Measurements from ENCODE around the gene CT45A6. TPM values are rescaled to one million over a fixed set of nuclear protein-coding genes. Genes with fewer than 3 reads are reported as not detected.

CT45A6 gene
- total RNA-seq = not detected in 2 replicates

GRCh38 chrX:135802687-135803086 is at the start of gene CT45A6:
CT45A6 (minus strand) TSS chrX:135802787; CDS start chrX:135798993, 3,794 bp downstream.

GRCh38 chrX:135837180-135837579 is 34.6 kb upstream of the CT45A6 start, which contains the start of gene CT45A7:
CT45A7 (minus strand) TSS chrX:135837280; CDS start chrX:135833533, 3,747 bp downstream.

GRCh38 chrX:135819912-135820311 is 17.3 kb upstream of the CT45A6 start, which contains the start of gene CT45A2:
CT45A2 (minus strand) TSS chrX:135820012; CDS start chrX:135816265, 3,747 bp downstream.

GRCh38 chrX:135785403-135785802 is 17.2 kb downstream of the CT45A6 start, which contains the start of gene CT45A5:
CT45A5 (minus strand) TSS chrX:135785503; CDS start chrX:135781729, 3,774 bp downstream.

GRCh38 chrX:135768091-135768490 is 34.5 kb downstream of the CT45A6 start, which contains the start of gene CT45A3:
CT45A3 (minus strand) TSS chrX:135768191; CDS start chrX:135764444, 3,747 bp downstream.

Other genes starting within 250 kb of the CT45A6 start
- not detected in 2 replicates for gene CT45A1, start 89.1 kb downstream of the CT45A6 start, total RNA-seq
- not detected in 2 replicates for gene CT45A3, start 34.6 kb downstream of the CT45A6 start, total RNA-seq
- gene CT45A5, start 17.3 kb downstream of the CT45A6 start, total RNA-seq = not detected in 2 replicates
- not detected in 2 replicates for gene CT45A2, start 17.2 kb upstream of the CT45A6 start, total RNA-seq
- not detected in 2 replicates for gene CT45A7, start 34.5 kb upstream of the CT45A6 start, total RNA-seq
- gene CT45A8, start 51.8 kb upstream of the CT45A6 start, total RNA-seq = not detected in 2 replicates
- gene CT45A9, start 69.0 kb upstream of the CT45A6 start, total RNA-seq = not detected in 2 replicates
- gene CT45A10, start 90.7 kb upstream of the CT45A6 start, total RNA-seq = not detected in 2 replicates
- gene SAGE1, start 90.9 kb upstream of the CT45A6 start, total RNA-seq = not detected in 2 replicates
- gene MMGT1, start 171.2 kb upstream of the CT45A6 start, total RNA-seq = 9.4 and 13.9 TPM in 2 replicates
- 15.2 and 19.6 TPM in 2 replicates for gene SLC9A6, start 182.6 kb upstream of the CT45A6 start, total RNA-seq

Data from tracheal epithelial cell (primary cell).